NB4 (cell line): ENCODE results near the gene ERVK3-1.

Source experiments
- DNase-seq: peaks from one replicate; pipeline ENCODE4 v3.0.0; 2010; ENCODE audit warnings: low read depth
- H3K4me3 ChIP-seq: one replicate; pipeline ENCODE4 v1.5.1; 2011; ENCODE audit warnings: mild to moderate bottlenecking, low read depth, low read length, moderate library complexity
- MYC ChIP-seq: IDR thresholded peaks from 2 replicates; pipeline ENCODE4 v1.6.1; 2011; ENCODE audit warnings: low read depth, low read length
- POLR2A ChIP-seq: IDR thresholded peaks from 2 replicates; pipeline ENCODE4 v1.6.1; 2011; ENCODE audit warnings: mild to moderate bottlenecking; ENCODE audit not compliant: insufficient read length; ENCODE audit errors: extremely low read depth
- TF ChIP-seq, protein P1 (sequence below): IDR thresholded peaks from 2 replicates; pipeline ENCODE4 v1.6.1; 2011; ENCODE audit warnings: low read depth, low read length
- TF ChIP-seq, protein P2 (sequence below): IDR thresholded peaks from one replicate; pipeline ENCODE4 v1.5.1; 2012; ENCODE audit warnings: low read depth, low read length

The ERVK3-1 gene

DNA sequence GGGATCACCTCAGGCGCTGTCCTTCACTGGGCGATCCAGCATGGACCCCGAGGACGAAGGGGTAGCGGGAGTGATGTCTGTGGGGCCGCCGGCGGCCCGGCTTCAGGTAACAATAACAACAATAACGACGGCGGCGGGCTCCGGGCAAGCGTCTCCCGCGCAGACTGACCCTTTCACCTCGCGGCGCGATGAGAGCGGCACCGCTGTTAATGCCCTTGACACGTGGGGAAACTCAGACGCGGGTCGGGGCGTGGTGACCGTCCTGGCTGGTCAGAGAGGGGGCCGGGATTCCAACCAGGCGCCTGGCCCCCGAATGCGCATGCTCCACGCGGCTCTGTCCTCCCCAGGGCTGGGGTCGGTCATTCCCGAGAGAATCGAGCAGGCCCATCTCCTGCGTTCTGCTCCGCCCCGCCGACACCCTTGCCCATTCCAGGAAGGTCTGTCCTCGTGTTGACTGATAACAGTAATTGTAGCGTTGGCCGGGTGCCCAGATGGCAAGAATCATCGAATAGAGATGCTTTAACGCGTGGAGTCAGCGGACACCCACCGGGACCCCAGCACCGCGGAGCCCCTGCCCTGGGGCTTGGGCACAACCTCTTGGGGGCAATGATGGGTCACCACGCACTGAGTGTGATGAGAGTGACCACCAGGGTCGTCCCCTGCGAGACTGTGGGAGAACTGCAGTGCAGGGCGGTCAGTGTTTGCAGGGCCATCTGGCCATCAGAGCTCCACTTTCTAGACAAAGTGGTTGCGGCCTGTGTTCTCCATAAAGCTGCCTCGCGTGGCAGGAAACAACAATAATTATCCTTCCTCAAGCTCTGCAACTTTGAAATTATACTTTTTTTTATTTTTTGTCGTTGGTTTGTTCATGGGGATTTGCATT is 25.9 kb upstream of the ERVK3-1 start:
- TF ChIP-seq, protein P1, sequence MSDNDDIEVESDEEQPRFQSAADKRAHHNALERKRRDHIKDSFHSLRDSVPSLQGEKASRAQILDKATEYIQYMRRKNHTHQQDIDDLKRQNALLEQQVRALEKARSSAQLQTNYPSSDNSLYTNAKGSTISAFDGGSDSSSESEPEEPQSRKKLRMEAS, result no peak
- TF ChIP-seq MYC, result no peak
- TF ChIP-seq, protein P2, sequence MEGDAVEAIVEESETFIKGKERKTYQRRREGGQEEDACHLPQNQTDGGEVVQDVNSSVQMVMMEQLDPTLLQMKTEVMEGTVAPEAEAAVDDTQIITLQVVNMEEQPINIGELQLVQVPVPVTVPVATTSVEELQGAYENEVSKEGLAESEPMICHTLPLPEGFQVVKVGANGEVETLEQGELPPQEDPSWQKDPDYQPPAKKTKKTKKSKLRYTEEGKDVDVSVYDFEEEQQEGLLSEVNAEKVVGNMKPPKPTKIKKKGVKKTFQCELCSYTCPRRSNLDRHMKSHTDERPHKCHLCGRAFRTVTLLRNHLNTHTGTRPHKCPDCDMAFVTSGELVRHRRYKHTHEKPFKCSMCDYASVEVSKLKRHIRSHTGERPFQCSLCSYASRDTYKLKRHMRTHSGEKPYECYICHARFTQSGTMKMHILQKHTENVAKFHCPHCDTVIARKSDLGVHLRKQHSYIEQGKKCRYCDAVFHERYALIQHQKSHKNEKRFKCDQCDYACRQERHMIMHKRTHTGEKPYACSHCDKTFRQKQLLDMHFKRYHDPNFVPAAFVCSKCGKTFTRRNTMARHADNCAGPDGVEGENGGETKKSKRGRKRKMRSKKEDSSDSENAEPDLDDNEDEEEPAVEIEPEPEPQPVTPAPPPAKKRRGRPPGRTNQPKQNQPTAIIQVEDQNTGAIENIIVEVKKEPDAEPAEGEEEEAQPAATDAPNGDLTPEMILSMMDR, result no peak
- TF ChIP-seq POLR2A, result no peak
- H3K4me3 ChIP-seq, result peak overlapping the region; percentile 76
- DNase-seq, result peak; percentile 54

DNA sequence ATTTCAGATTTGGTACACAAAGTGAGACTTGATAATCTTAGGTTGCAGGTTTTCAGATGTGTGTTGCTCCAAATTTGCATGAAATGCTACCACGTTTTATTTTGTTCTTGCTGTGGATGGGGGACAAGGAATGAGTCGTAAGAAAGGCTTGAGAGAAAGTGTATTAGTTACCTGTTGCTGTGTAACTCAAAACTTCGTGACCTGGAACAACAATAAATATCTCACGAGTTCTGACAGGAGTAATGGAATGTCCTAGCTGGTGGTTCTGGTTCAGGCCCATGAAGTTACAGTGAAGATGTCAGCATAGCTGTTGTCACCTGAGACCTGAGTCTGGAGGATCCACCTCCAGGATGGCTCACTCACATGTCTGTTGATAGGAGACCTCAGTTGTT is 25.3 kb upstream of the ERVK3-1 start:
- H3K4me3 ChIP-seq, result peak overlapping the region; percentile 76
- TF ChIP-seq POLR2A (no peak), MYC (no peak)
- TF ChIP-seq, protein P1, result no peak
- TF ChIP-seq, protein P2, result no peak
- DNase-seq, result no peak

GRCh38 chr19:58284199-58284598 is 21.0 kb upstream of the ERVK3-1 start:
- no peak for DNase-seq
- no peak overlapping the region for H3K4me3 ChIP-seq
- TF ChIP-seq, protein P1, result no peak
- TF ChIP-seq POLR2A (no peak), MYC (no peak)
- TF ChIP-seq, protein P2, result no peak

GRCh38 chr19:58291943-58292342 is 13.2 kb upstream of the ERVK3-1 start:
- DNase-seq, result no peak
- TF ChIP-seq MYC (no peak), POLR2A (no peak)
- TF ChIP-seq, protein P1, result no peak
- TF ChIP-seq, protein P2, result no peak
- H3K4me3 ChIP-seq, result no peak overlapping the region

DNA sequence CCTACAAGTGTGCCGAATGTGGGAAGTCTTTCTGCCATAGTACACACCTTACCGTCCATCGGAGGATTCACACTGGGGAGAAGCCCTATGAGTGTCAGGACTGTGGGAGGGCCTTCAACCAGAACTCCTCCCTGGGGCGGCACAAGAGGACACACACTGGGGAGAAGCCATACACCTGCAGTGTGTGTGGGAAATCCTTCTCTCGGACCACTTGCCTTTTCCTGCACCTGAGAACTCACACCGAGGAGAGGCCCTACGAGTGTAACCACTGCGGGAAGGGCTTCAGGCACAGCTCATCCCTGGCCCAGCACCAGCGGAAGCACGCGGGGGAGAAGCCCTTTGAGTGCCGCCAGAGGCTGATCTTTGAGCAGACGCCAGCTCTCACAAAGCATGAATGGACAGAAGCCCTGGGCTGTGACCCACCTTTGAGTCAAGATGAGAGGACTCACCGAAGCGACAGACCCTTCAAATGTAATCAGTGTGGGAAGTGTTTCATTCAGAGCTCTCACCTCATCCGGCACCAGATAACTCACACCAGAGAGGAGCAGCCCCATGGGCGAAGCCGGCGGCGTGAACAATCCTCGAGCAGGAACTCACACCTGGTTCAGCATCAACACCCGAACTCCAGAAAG is 10.3 kb upstream of the ERVK3-1 start:
- no peak overlapping the region for H3K4me3 ChIP-seq
- TF ChIP-seq MYC (no peak), POLR2A (no peak)
- TF ChIP-seq, protein P1, result no peak
- TF ChIP-seq, protein P2, result no peak
- DNase-seq, result no peak
